Mucosa of descending colon (tissue), 3 donors: Measurements from ENCODE around the gene PBX1. TPM values are rescaled to one million over a fixed set of nuclear protein-coding genes. Genes with fewer than 3 reads are reported as not detected.
A peak's percentile ranks its signal among the peaks of the same experiment; 100 is the strongest.

ENCODE experiments used
- ATAC-seq: fragments of 200-7000 bp; cut with Tn5 transposase; one replicate; pipeline ENCODE4 v1.9.1; 2020; ENCODE audit warnings: mild to moderate bottlenecking, moderate library complexity
- DNase-seq, 3 donors: peaks; one replicate each; pipeline ENCODE4 v3.0.0-alpha.2; 2020
- H3K36me3 ChIP-seq: fragments of 200-600 bp; one replicate; pipeline ENCODE4 v1.8.0; 2021; ENCODE audit warnings: low read depth, mild to moderate bottlenecking
- H3K4me1 ChIP-seq: fragments of 200-600 bp; one replicate; pipeline ENCODE4 v1.8.0; 2021; ENCODE audit warnings: low read depth, mild to moderate bottlenecking
- H3K4me3 ChIP-seq: fragments of 200-600 bp; one replicate; pipeline ENCODE4 v1.8.0; 2021; ENCODE audit warnings: mild to moderate bottlenecking
- H3K9me3 ChIP-seq: fragments of 200-600 bp; one replicate; pipeline ENCODE4 v1.8.0; 2021; ENCODE audit warnings: mild to moderate bottlenecking
- intact Hi-C, 2 donors: fragments of 100-400 bp; cut with DNase I in 1 of 2; cut with micrococcal nuclease in 1 of 2; formaldehyde crosslinking; loops; one replicate each; pipeline versions ENCODE4 v1.11.0 to v1.11.1; 2022; cut with DNase I, micrococcal nuclease
- total RNA-seq, 3 donors: library from RNA; stranded (reverse); fragmentation: NEBNext Ultra II Directional in 2 of 3; extraction: Animal tissue kit (Norgen Biotek cat#: 25700) in 2 of 3; gene quantifications; one replicate each; pipeline versions ENCODE4 v1.2.1 to v1.2.4, GENCODE V29; 2021 to 2023
- TF ChIP-seq, protein P1 (sequence below): fragments of 200-600 bp; IDR thresholded peaks from one replicate; pipeline ENCODE4 v1.8.0; 2022; ENCODE audit warnings: antibody characterized with exemption, mild to moderate bottlenecking
- donor health status: DM: no; HTN: no; CAD: no; lungs with moderate emphysema.
- donor health status: DM: no; HTN: no; CAD: no.
- donor health status: DM: no; HTN: yes; CAD: no.

The PBX1 gene
- total RNA-seq, 3 donors from 2014 or later = 52.6 to 182 (median 82.8) TPM

DNA sequence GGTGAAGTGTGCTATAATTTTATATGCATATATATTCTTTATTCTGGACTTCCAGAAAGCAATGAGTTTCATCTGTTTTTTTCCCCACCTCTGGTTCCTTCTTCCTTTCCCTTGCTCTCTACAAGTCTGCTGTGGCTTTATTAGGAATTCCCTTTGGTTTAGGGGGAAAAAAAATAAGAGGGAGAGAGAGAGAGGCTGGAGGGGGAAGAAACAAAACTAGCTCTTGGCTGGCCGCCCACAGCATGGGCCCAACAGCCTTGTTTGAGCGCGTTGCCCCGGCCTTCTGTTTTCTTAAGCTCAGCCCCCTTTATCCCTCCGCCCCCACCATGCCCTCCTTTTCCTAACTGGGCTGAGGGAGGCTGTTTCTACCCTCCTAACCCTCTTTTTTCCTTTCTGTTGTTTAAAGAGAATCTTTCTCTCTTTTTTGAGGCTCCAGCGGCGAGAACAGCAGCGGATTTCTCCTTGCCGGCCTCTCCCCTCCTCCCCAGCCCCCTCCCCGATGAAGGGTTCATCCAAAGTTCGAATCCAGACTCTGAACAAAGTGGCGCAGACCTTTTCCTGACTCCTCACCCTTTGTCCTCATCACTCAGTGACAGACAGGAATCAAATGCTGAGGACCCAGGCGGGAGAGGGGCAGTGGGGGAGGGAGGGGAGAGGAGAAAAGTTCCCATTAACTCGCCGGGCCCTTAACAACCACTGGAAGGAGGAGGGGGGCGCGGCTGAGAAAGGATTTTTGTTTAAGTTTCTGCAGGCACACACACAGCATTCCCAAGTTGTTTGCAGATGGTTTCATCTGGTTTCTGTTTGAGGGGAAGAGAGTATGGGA is 29.7 kb downstream of the PBX1 start:
- intact Hi-C loops = no loop called here
- peaks cover 19% of the 10 kb centered on the region for H3K4me1 ChIP-seq
- no peaks in the 10 kb centered on the region for H3K36me3 ChIP-seq
- no peaks in the 10 kb centered on the region for H3K9me3 ChIP-seq
- ATAC-seq = peak; percentile 34
- DNase-seq = peak; percentile 53 to 63 (median 60)
- TF ChIP-seq, protein P1, sequence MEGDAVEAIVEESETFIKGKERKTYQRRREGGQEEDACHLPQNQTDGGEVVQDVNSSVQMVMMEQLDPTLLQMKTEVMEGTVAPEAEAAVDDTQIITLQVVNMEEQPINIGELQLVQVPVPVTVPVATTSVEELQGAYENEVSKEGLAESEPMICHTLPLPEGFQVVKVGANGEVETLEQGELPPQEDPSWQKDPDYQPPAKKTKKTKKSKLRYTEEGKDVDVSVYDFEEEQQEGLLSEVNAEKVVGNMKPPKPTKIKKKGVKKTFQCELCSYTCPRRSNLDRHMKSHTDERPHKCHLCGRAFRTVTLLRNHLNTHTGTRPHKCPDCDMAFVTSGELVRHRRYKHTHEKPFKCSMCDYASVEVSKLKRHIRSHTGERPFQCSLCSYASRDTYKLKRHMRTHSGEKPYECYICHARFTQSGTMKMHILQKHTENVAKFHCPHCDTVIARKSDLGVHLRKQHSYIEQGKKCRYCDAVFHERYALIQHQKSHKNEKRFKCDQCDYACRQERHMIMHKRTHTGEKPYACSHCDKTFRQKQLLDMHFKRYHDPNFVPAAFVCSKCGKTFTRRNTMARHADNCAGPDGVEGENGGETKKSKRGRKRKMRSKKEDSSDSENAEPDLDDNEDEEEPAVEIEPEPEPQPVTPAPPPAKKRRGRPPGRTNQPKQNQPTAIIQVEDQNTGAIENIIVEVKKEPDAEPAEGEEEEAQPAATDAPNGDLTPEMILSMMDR = no peak
- H3K4me3 ChIP-seq = no peak overlapping the region

- ATAC-seq (no peak), DNase-seq (no peak)
- Histone ChIP-seq H3K4me3 (no peak overlapping the region), H3K36me3 (no peaks in the 10 kb centered on the region), H3K9me3 (no peaks in the 10 kb centered on the region), H3K4me1 (peaks cover 19% of the 10 kb centered on the region)
- TF ChIP-seq, protein P1 = no peak
- intact Hi-C loops = no loop called here
Measured at GRCh38 chr1:164589408-164589807, 30.4 kb downstream of the PBX1 start.

DNA sequence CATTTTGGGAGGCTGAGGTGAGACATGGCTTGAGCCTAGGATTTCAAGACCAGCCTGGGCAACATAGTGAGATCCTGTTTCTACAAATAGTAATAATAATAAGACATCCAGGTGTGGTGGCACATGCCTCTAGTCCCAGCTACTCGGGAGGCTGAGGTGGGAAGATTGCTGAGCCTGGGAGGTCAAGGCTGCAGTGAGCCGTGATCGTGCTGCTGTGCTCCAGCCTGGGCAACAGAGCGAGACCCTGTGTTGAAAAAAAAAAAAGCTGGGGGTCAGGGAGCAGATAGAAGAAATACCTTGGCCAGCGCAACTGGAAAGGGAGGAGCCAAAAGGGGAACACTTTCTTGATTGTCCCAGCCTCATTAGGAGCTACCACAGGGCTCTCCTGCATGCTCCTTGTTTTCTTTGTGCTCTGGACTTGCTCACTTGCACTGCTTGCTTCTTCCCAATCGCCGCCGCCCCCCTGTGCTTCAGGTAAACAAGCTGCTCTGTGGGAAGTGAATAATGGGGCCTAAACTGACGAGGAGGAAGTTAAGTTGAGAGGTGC is 31.1 kb downstream of the PBX1 start:
- Histone ChIP-seq H3K9me3 (no peaks in the 10 kb centered on the region), H3K4me3 (no peak overlapping the region), H3K4me1 (peaks cover 19% of the 10 kb centered on the region), H3K36me3 (no peaks in the 10 kb centered on the region)
- DNase-seq (no peak), ATAC-seq (peak; percentile 40)
- TF ChIP-seq, protein P1 = no peak
- intact Hi-C loops = no loop called here

DNA sequence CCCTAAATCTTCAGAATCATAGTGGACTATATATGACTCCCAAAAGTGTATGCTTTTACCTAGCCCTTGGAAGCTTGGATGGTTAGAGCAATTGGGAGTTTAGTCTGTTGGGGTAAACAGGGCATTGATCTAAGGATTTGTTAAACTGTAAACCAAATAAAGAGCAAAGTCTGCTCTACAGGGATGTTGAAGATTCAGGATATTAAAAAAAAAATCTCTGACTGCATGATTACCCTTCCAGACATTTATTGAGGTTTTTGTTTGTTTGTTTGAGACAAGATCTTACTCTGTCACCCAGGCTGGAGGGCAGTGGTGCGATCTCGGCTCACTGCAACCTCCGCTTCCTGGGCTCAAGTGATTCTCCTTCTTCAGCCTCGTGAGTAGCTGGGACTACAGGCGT is 31.6 kb downstream of the PBX1 start:
- no peak overlapping the region for H3K4me3 ChIP-seq
- TF ChIP-seq, protein P1 = no peak
- H3K9me3 ChIP-seq = no peaks in the 10 kb centered on the region
- no peaks in the 10 kb centered on the region for H3K36me3 ChIP-seq
- H3K4me1 ChIP-seq = peaks cover 19% of the 10 kb centered on the region
- no peak for DNase-seq
- intact Hi-C loops = no loop called here
- ATAC-seq = peak; percentile 27

DNA sequence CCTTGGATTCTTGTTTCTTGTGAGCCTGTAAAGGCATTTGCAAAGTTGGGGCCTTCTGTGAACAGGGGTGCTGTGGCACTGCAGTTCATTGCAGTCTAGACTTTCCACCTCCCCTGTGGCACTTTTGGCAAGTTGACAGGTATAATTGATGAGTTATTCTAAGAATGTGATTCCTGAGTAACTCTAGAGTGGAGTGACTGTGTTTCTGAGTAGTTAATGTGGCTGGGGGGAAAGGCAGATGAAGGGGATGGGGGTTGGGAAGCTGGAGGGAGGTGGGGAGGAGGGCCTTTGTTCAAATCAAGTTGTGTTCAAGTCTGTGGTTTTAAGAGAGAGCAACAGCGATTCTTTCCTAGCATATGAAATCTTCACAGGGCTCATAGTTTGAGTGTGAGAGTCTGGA is 32.9 kb downstream of the PBX1 start:
- Histone ChIP-seq H3K4me3 (no peak overlapping the region), H3K4me1 (peaks cover 26% of the 10 kb centered on the region), H3K9me3 (no peaks in the 10 kb centered on the region), H3K36me3 (no peaks in the 10 kb centered on the region)
- intact Hi-C loops = no loop called here
- DNase-seq (no peak), ATAC-seq (no peak)
- TF ChIP-seq, protein P1 = no peak
